NCI-H1417 treated with DMSO at 0.1 percent for 48 hours (cell line): Measurements from ENCODE around the gene DERL2.

Source experiments
- DNase-seq: peaks from one replicate; lab custom pipeline; 2025; lab: John Stamatoyannopoulos, UW

DERL2 gene

GRCh38 chr17:5485270-5486205 is at the start of gene DERL2:
Gene DERL2 (minus strand): TSS chr17:5486178. CDS start chr17:5486161, 17 bp downstream.
- DNase-seq = no peak

- DNase-seq = no peak
Observed at GRCh38 chr17:5535436-5535835, 49.5 kb upstream of the DERL2 start.

GRCh38 chr17:5533486-5534315 is 47.7 kb upstream of the DERL2 start:
- no peak for DNase-seq

DNA sequence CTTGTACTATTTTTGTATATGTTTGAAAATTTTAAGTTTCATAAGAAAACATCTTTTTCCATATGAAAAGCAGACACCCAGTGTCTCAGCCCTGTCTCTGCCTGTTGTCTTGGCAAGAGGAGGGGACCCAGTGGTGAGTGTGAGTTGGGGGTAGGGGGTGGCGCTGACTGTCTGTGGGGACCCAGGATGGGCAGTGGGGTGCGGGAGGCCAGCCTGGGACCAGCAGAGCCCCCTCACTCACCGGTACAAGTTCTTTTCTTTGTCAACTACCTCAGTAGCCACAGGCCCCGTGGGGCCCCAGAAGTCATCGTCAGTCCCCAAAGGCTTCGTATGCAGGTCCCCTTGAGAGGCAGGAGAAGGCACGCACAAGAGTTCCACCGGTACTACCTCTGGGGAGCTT is 46.6 kb upstream of the DERL2 start:
- DNase-seq = no peak

DNA sequence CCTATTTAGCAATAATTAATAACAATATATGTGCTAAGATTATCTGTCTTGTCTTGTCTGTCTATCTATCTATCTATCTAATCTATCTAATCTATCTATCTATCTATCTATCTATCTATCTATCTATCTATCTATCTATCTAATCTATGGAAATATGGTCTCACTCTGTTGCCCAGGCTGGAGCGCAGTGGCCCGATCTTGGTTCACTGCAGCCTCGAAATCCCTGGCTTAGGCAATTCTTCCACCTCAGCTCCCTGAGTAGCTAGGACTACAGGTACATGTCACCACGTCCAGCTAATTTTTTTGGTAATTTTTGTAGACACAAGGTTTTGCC is 45.1 kb upstream of the DERL2 start:
- DNase-seq = no peak

GRCh38 chr17:5530265-5531084 is 44.5 kb upstream of the DERL2 start:
- no peak for DNase-seq

GRCh38 chr17:5527601-5528250 is 41.7 kb upstream of the DERL2 start:
- no peak for DNase-seq

GRCh38 chr17:5526821-5527598 is 41.0 kb upstream of the DERL2 start:
- DNase-seq = no peak

DNA sequence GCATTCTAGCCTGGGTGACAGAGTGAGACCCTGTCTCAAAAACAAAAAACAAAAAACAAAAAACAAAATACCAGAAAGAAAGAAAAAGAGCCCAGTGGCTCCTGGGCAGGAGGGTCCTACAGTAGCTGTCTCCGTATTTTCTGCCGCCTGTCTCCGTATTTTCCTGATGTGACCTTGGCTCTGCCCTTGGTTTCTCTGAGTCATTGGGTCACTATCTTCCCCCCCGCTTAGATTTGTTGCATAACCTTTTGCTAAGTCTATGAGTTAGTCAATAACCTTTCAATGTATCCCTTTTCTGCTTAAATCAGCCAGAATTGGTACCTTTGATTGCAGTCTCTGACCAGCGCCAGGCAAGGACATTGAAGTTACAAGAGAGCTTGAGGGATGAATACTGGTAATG is 37.3 kb upstream of the DERL2 start:
- DNase-seq = no peak

DNA sequence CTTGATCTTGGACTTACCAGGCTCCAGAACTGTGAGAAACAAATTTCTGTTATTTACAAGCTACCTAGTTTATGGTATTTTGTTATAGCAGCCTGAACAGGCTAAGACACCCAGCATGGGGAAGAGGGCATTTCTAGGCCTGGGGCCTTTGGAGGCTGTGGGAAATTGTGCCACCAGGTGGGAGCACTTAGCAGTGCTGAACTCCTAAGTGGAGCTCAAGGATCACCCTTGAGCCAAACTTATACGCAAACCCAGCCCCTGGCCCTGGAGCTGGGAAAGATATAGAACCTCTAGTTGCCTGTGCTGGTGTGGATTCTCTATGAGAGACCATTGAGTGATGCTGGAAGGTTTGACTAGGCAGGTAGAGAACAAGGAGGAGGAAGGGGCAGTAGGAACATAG is 36.5 kb upstream of the DERL2 start:
- DNase-seq = no peak

DNA sequence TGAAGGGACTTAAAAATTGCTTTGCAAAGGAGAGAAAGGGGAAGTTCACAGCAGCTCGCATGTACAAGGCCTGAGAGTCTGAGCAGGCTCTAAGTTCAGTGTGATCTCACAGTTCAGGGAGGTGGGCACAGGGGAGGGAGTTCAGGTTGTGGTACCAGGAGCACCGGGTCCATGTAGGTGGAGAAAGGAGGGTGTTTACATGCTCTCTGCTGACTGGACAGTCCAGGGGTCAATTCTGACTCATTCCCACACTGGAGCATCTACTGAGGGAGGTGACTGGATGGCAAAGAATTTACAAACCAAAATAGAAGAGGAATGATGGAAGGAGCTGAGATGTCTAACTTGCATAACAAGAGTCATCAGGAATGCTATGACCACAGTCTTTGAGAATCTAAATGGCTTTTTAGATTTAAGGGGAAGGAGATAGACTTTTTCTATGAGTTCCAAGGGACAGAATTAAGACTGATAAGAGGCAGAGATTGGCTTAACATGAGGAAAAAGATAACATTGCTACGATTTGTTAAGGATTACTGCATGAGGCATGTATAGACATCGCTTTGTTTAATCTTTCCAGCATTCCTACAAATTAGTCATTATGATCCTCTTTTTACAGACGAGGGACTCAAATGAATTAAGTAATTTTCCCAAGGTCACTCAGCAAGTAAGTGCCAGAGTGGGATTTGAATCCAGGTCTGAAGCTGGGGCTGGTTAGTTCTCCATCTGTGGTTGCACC is 30.2 kb upstream of the DERL2 start:
- DNase-seq = no peak

- DNase-seq = no peak
Observed at GRCh38 chr17:5514976-5515375, 29.0 kb upstream of the DERL2 start.

GRCh38 chr17:5513628-5514027 is 27.6 kb upstream of the DERL2 start:
- DNase-seq = no peak

DNA sequence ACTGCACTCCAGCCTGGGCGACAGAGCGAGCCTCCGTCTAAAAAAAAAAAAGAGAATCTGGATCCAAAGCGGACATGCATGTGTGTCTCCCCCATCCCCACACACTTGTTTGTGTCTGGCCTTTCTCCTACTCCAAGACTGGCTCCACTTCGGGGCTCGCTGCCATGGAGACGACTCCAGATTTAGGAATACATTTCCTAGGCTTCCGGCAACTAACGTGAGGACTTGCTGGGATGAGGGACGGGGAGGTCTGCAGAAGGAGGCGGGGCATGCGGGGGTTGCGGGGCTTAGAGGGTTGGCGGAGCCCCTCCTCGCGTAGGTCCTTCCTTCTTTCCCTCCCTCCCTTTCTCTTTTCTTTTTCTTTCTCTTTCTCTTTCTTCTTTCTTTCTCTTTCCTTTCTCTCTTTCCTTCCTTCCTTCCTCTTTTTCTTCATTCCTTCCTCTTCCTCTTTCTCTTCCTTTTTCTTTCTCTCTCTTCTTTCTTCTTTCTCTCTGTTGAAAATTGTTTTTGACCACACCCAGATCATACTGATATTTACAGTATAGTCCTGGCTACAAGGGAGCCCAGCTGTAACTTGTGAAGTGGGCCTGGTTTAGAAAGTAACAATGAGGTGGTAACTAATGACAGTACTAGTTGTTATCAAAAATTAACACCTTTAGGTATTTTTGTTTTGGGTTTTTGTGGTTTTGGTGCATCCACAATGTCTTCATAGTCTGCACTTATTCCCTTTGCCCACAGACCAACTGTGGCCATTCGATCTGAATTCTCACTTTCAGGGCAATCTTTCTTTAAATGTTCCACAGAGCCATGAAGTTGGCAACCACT is 25.6 kb upstream of the DERL2 start:
- no peak for DNase-seq

DNA sequence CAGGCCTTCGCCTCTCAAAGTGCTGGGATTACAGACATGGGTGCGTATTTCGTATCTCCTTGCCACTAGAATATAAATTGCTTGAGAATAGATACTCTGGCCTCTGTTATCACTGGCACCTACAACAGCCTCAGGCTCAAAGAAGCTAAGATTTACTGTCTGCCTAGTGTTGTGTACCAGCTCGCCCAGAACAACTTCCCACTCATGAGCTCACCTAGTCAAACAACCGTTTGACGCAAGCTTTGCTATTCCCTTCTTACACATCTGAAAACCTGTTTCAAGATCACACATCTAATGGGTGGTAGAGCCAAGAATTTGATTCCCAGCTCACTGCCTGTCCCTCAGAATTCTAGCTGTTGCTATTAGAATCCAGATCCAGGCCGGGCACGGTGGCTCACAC is 24.8 kb upstream of the DERL2 start:
- no peak for DNase-seq

DNA sequence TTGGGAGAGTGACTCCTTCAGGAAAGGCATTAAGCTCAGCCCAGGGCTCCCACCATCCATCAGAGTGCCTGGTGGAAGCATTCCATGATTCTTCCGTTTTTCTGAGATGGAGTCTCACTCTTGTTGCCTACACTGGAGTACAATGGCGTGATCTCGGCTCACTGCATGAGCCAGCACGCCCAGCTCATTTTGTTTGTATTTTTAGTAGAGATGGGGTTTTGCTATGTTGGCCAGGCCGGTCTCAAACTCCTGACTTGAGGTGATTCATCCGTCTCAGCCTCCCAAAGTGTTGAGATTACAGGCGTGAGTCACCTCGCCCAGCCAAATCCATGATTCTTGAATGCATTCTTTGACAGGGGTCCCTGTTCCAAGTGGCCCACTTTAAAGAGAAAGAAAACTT is 23.5 kb upstream of the DERL2 start:
- no peak for DNase-seq

DNA sequence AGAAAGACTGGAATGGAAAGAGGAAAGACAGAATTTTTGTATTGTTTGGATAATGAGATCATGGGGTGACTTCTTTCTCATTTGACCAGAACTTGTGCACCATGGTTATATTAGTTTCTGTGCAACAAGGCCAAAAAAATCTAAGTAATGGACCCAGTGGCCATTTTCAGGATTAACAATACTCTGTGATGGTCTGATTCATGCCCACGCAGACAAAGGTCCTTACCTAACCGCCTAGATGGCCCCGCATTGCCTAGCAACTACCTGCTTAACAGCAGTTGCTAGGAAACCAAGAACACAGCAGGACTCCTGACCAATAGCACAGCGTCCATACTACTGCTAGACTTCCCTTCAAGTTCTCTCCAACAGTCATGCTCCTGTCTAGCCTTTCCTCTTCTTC is 22.8 kb upstream of the DERL2 start:
- DNase-seq = peak; percentile 52

DNA sequence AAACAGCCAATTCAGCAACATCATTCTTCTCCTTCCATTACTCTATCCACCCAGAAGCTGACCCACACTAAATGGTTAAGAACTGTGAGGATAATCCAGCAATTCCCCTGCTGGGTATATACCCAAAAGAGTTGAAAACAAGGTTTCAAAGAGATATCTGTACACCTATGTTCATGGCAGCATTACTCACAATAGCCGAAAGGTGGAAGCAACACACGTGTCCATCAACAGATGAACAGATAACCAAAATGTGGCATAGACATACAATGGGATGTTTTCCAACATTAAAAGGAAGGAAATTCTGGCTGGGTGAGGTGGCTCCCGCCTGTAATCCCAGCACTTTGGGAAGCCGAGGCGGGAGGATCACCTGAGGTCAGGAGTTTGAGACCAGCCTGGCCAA is 20.3 kb upstream of the DERL2 start:
- DNase-seq = no peak

GRCh38 chr17:5502552-5502951 is 16.6 kb upstream of the DERL2 start:
- DNase-seq = no peak
